K562 (cell line): Measurements from ENCODE around the gene CFAP157. TPM values are rescaled to one million over a fixed set of nuclear protein-coding genes. Genes with fewer than 3 reads are reported as not detected.

Experiments used
- ARID2 ChIP-seq: fragments of 450-650 bp; IDR thresholded peaks from 2 replicates; pipeline ENCODE4 v1.6.1; 2017; ENCODE audit warnings: antibody characterized with exemption, mild to moderate bottlenecking
- CBX8 ChIP-seq: fragments of 200-600 bp; sonication (generic); IDR thresholded peaks from 2 replicates; pipeline ENCODE4 v1.6.1; 2012; ENCODE audit warnings: borderline replicate concordance, mixed run types, low read depth, mild to moderate bottlenecking, moderate library complexity, mixed read lengths, low read length, control low read depth, inconsistent platforms; ENCODE audit not compliant: poor library complexity, severe bottlenecking; ENCODE audit errors: extremely low read depth
- CEBPG ChIP-seq, 3 experiments: fragments of 200-800 bp in 1 of 3; sonication (Bioruptor generic) in 1 of 3; sonication (generic) in 1 of 3; formaldehyde crosslinking in 1 of 3; IDR thresholded peaks in 2 of 3; conservative IDR thresholded peaks in 1 of 3; 2 replicates each; pipeline versions ENCODE4 v1.6.1 to v1.8.0; 2016 to 2022; ENCODE audit warnings: missing compliant biosample characterization in 2 of 3, missing genetic modification characterization in 2 of 3, mild to moderate bottlenecking in 1 of 3, missing genetic modification reagents in 1 of 3
- COPS2 ChIP-seq: fragments of 450-650 bp; conservative IDR thresholded peaks from 2 replicates; pipeline ENCODE4 v1.6.1; 2016; ENCODE audit warnings: mild to moderate bottlenecking, moderate library complexity
- DPF2 ChIP-seq: fragments of 450-650 bp; IDR thresholded peaks from 2 replicates; pipeline ENCODE4 v1.6.1; 2016
- E2F3 ChIP-seq: fragments of 250-450 bp; sonication (Bioruptor Pico); IDR thresholded peaks from 2 replicates; pipeline ENCODE4 v1.4.0; 2020; ENCODE audit warnings: mild to moderate bottlenecking
- ELF4 ChIP-seq: fragments of 450-650 bp; formaldehyde crosslinking; IDR thresholded peaks from 2 replicates; pipeline ENCODE4 v1.4.0; 2022; ENCODE audit warnings: missing genetic modification characterization
- ELK1 ChIP-seq: sonication (generic); formaldehyde crosslinking; IDR thresholded peaks from 2 replicates; pipeline ENCODE4 v1.8.1; 2022; ENCODE audit warnings: missing genetic modification reagents
- ETV1 ChIP-seq: fragments of 450-650 bp; conservative IDR thresholded peaks from 2 replicates; pipeline ENCODE4 v1.6.1; 2016; ENCODE audit warnings: missing genetic modification characterization, control low read depth, low read depth, missing compliant biosample characterization
- FUS ChIP-seq: fragments of 200-400 bp; formaldehyde crosslinking; optimal IDR thresholded peaks from 2 replicates; pipeline ENCODE3; 2017; ENCODE audit warnings: low read depth, low read length
- KLF1 ChIP-seq: fragments of 450-650 bp; IDR thresholded peaks from 2 replicates; pipeline ENCODE4 v1.6.1; 2016; ENCODE audit warnings: missing genetic modification characterization, missing compliant biosample characterization
- KLF6 ChIP-seq: fragments of 250-450 bp; sonication (Bioruptor Pico); IDR thresholded peaks from 2 replicates; pipeline ENCODE4 v1.4.0; 2020; ENCODE audit warnings: mild to moderate bottlenecking, moderate library complexity, borderline replicate concordance
- MAFF ChIP-seq: IDR thresholded peaks from 2 replicates; pipeline ENCODE4 v1.6.1; 2012; ENCODE audit warnings: low read length, improper control_type of control experiment
- NR4A1 ChIP-seq, 2 experiments: fragments of 250-450 bp in 1 of 2; fragments of 450-650 bp in 1 of 2; sonication (Bioruptor Pico) in 1 of 2; IDR thresholded peaks; 2 replicates each; pipeline versions ENCODE4 v1.4.0 to v1.6.1; 2016 to 2020; ENCODE audit warnings: mild to moderate bottlenecking in 2 of 2, missing compliant biosample characterization in 1 of 2, missing genetic modification characterization in 1 of 2, moderate library complexity in 1 of 2
- PHF8 ChIP-seq: fragments of 200-600 bp; sonication (generic); IDR thresholded peaks from 2 replicates; pipeline ENCODE4 v1.6.1; 2012; ENCODE audit warnings: mixed run types, mild to moderate bottlenecking, inconsistent platforms, low read length, moderate library complexity, borderline replicate concordance
- RBBP5 ChIP-seq: fragments of 200-600 bp; sonication (generic); IDR thresholded peaks from 2 replicates; pipeline ENCODE4 v1.6.1; 2012; ENCODE audit warnings: borderline replicate concordance, mild to moderate bottlenecking, low read length, control low read depth, inconsistent platforms; ENCODE audit not compliant: insufficient read depth, poor library complexity, severe bottlenecking
- RBM15 ChIP-seq: fragments of 200-400 bp; formaldehyde crosslinking; IDR thresholded peaks from 2 replicates; pipeline ENCODE4 v1.6.1; 2018; ENCODE audit warnings: mild to moderate bottlenecking, low read length, moderate library complexity; ENCODE audit not compliant: insufficient read depth
- SRSF9 ChIP-seq: fragments of 200-400 bp; formaldehyde crosslinking; IDR thresholded peaks from 2 replicates; pipeline ENCODE4 v1.6.1; 2017; ENCODE audit warnings: low read depth, low read length, borderline replicate concordance
- THAP7 ChIP-seq: fragments of 250-450 bp; sonication (Bioruptor Pico); IDR thresholded peaks from 2 replicates; pipeline ENCODE4 v1.5.0; 2021
- ZFP91 ChIP-seq: sonication (generic); formaldehyde crosslinking; IDR thresholded peaks from 2 replicates; pipeline ENCODE4 v1.8.0; 2022; ENCODE audit warnings: mild to moderate bottlenecking, missing genetic modification reagents
- ZNF143 ChIP-seq: sonication (generic); formaldehyde crosslinking; IDR thresholded peaks from 2 replicates; pipeline ENCODE4 v1.9.0; 2022; ENCODE audit warnings: mild to moderate bottlenecking, missing genetic modification reagents
- ZNF224 ChIP-seq: sonication (generic); formaldehyde crosslinking; IDR thresholded peaks from 2 replicates; pipeline ENCODE4 v1.8.0; 2022; ENCODE audit warnings: mild to moderate bottlenecking, missing genetic modification reagents
- ZNF436 ChIP-seq: fragments of 250-450, 450-650 bp; sonication (Bioruptor Pico); formaldehyde crosslinking; IDR thresholded peaks from 2 replicates; pipeline ENCODE4 v1.7.0; 2020; ENCODE audit warnings: mild to moderate bottlenecking
- polyA plus RNA-seq, 8 experiments: library from polyadenylated mRNA; depleted of rRNA in 4 of 8; stranded (reverse) in 5 of 8; unstranded in 3 of 8; fragments of >200 nt; fragmentation: Nextera tagmentation in 2 of 8; fragmentation: Illumina TruSeq in 1 of 8; extraction: Ambion mirVana in 2 of 8; extraction: Trizol in 1 of 8; gene quantifications; 2 replicates each; pipeline versions ENCODE4 v1.2.1 to v1.2.3, GENCODE V29; 2011 to 2014; ENCODE audit warnings: inconsistent platforms in 1 of 8, missing spikeins in 1 of 8
- total RNA-seq, 7 experiments: library from RNA; depleted of rRNA in 6 of 7; stranded (reverse); fragments of >200 nt in 6 of 7; fragmentation: Illumina TruSeq in 2 of 7; extraction: Trizol in 2 of 7; gene quantifications; 2 replicates each; pipeline versions ENCODE4 v1.2.1 to v1.2.3, GENCODE V29; 2011 to 2021; ENCODE audit warnings: low replicate concordance in 1 of 7
- TF ChIP-seq, protein P1 (sequence below): fragments of 250-450 bp; sonication (Bioruptor Pico); IDR thresholded peaks from 2 replicates; pipeline ENCODE4 v1.8.0; 2021; ENCODE audit warnings: moderate library complexity, mild to moderate bottlenecking, inconsistent platforms

CFAP157 gene
- total and polyA plus RNA-seq, 9 of the 15 experiments (the other 6 are each of a cell fraction or from before 2014, with no cell fraction given): 0.03 TPM; not detected in 8

- TF ChIP-seq NR4A1 (CRISPR knock-in tag; IDR thresholded peaks at IDR 0.05): no peak
- TF ChIP-seq NR4A1 (tag; IDR thresholded peaks at IDR 0.05): no peak
- no peak for TF ChIP-seq MAFF
- TF ChIP-seq ETV1 (tag): peak; percentile 66
- TF ChIP-seq ZNF143 (CRISPR knock-in tag): no peak
- TF ChIP-seq ELF4 (CRISPR knock-in tag): peak; percentile 79; the same call in 1 of the 2 replicates
- TF ChIP-seq RBBP5: no peak
- TF ChIP-seq E2F3 (CRISPR knock-in tag): no peak
- TF ChIP-seq RBM15: no peak
- TF ChIP-seq ZNF436 (CRISPR knock-in tag): no peak
- TF ChIP-seq KLF6 (CRISPR knock-in tag): no peak
- TF ChIP-seq PHF8: peak; percentile 70; the same call in 1 of the 2 replicates
- no peak for TF ChIP-seq KLF1
- no peak for TF ChIP-seq DPF2
- no peak for TF ChIP-seq ARID2
- TF ChIP-seq, protein P1, sequence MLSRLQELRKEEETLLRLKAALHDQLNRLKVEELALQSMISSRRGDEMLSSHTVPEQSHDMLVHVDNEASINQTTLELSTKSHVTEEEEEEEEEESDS (CRISPR knock-in tag): no peak
- TF ChIP-seq SRSF9: no peak
- no peak for TF ChIP-seq CEBPG (CRISPR knock-in tag; IDR thresholded peaks at IDR 0.05)
- no peak for TF ChIP-seq CEBPG (tag; conservative IDR thresholded peaks at IDR 0.05 in 1 of 2, IDR thresholded peaks at IDR 0.05 in 1 of 2)
- no peak for TF ChIP-seq ELK1
- no peak for TF ChIP-seq FUS
- TF ChIP-seq COPS2: no peak
- TF ChIP-seq CBX8: no peak
- TF ChIP-seq THAP7 (CRISPR knock-in tag): no peak
- no peak for TF ChIP-seq ZNF224 (CRISPR knock-in tag)
- TF ChIP-seq ZFP91 (CRISPR knock-in tag): no peak
Measured at GRCh38 chr9:127715470-127716337, 8.9 kb downstream of the CFAP157 start, which contains the start of the genes PTRH1 and TTC16 (continued).
